ENCODE measurements around the gene RTN4IP1.
"Not testable (repeated sequence)": the region's sequence is repeated elsewhere in the genome, so short reads cannot be mapped to it uniquely, and the experiment has no call there.

The RTN4IP1 gene

DNA sequence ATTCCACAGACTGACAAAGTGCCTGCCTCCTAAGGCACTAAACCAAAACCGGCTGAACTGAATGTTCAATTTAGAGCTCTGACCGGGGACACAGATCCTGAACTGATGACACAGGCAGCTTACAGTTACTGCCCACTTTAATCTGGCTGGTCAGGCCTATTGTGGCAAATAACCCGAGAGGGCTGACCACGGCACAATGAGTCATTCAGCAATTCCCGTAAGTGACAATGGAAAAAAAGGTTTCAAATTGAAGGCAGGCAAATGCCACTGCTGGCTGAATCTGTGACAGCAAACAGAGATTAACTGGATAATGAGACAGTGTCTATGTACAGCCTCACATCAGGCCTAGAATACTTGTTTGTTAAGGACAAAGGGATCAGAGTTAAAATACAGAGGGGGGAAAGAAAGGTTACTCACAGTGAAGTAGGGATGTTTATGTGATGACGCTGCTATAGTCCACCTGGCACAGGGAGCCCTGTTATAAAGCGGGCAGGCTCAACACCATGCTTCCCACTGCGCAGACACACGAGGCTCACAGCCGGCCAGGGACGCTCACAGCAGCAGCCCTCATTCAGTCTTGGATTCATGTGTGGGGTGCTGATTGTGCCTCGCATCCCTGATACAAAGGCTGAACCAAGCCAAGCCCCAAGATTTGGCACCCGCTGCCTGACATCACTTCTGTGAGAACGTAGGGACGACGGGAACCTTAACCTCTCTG, 54.4 kb downstream of the RTN4IP1 start:
- peak; percentile 85 for DNase-seq

DNA sequence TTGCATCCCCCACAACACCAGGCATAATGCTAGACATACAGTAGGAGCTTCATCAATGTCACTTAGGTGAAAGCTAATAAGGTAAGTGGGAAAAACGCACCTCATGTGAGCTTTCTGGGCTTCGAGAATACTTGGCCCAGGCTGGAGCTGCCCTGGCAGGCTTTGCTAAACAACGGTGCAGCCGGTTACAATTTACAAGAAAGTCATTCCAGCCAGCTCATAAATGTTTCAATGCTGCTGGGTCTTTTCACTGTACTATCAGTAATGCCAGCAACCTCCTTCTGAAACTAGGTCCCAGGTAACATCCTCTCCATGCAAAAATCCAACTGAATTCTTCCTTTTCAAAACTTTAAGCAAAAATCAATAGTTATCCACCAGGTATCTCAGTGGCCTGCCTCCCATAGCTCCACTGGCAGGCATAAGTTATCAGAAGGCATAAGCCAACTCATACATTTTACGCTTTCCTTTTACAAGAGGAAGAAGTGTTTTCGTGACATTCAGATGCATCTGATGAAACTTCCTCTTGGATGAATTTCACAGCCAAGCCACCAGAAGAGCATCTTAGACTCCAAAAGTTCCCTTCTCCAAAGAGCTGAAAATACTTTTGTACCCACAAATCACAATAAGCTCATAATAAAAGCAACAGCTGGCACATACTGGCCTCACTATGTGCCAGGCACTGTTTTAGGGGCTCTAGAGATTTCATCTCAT, 56.3 kb downstream of the RTN4IP1 start:
- DNase-seq: no peak

DNA sequence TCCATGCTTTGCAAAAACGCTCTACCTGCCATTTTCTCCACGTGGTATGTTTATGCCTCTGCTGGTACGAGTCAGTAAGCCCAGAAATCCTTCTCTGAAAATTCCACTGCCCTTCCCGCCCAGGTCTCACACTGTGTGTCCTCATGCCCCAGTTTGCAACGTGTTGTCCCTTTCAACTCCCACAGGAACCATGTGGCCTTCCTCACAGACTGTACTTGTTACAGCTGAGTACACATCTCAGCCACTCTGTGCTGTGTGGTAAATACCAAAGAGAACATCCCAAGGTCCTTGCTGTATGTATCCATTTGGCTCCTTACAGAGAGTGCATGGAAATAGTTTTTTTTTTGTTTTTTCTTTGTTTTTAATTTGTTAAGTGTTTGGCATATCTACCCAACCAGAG, 56.9 kb downstream of the RTN4IP1 start:
- DNase-seq: no peak

DNA sequence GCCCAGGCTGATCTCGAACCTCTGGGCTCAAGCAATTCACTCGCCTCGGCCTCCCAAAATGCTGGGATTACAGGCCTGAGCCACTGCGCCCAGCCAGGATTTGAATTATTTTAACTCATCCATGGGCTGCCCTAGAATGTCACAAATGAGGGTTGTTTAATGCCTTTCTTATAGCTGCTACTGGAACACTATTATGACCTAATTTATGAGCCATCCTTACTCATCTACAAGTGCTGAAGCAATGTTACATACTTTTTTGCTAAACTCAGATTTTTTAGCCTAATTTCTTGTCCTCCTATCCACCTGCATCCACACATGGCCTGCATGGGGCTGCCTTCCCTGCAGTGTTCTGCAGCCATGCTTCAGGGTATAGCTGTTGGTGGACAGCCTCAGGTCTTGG, 59.9 kb downstream of the RTN4IP1 start:
- no peak for DNase-seq

DNA sequence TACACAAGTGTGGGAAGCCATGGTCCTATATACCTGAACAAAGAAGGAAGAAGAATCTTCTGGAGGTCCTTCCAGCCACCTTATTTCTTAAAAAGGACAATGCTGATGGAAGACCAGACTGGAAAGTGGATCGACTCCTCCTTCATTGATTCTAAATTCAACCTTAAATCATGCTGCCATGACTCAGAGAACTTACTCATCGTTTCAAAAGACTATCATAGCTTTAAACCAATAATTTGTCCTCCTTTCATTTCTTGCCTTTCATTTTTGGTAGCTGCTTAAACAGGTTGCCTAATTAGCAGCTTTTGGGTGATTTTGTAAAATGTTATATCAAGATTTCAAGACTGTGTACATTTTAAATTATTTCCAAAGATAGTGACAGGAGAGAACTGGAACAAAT, 60.8 kb downstream of the RTN4IP1 start:
- DNase-seq: no peak

DNA sequence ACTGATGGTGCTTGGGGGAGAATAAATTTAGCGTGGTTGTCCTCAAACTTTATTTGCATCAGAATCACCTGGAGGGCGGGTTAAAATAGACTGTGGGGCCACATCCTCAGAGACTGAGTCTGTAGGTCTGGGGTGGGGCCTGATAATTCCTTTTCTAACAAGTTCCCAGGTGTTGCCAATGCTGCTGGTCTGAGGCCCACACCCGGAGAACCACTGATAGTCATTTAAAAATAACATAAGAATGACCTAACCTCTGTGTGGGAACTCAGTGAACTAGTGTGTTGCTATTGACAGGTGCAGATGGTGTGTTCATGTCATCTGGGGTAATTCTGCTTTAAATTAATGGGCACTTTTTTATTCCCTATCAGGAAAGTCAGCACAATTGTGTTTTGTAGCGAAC, 64.8 kb downstream of the RTN4IP1 start:
- DNase-seq: no peak

DNA sequence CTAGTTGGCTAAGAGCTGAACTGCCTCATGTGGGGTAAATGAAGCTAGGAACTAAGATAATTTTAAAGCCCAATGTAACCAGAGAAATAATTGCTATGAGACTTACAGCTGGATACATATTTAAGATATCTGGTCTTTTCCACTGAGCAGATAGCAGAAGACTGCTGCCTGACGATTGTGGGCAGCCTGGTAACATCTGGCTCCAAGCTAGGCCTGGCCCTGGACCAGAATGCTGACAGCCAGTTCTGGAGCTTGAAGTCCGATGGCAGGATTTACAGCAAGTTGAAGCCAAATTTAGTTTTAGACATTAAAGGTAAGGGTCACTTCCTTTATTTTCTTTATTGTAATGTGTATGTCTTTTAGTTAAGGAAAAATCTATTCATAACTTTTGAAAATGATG, 65.7 kb downstream of the RTN4IP1 start:
- no peak for DNase-seq

DNA sequence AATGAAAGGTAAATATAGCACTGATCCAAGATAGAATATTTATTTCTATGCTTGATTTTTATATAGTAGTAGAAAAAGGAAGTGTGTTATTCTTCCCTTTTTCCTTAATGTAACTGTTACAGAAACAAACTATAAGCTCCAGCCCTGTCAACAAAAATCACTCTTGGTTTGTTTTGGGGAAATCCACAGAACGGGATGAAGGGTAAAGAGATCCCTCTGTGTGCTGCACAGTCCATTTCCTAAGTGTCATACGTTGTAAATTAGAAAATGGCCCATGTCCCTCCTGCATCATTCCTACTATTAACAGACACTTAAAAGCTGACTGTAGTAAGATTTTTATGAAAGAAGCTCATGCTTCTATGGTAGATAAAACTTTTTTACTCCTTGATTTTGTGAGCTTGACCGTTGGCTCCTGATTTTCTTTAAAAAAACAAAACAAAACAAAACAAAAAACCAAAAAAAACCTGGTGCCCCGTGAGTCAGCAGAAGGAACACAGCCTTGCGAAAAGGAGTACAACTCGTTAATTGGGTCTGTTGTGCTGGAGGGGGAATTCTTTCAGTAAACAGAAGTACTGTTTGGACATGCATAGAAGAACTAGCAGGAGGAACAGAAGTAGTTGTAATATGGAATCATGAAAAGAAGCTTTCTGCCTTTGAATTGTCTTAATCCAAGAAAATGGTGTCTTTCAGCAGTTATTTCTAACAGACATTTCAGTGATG, 67.5 kb downstream of the RTN4IP1 start:
- peak; percentile 16 for DNase-seq

DNA sequence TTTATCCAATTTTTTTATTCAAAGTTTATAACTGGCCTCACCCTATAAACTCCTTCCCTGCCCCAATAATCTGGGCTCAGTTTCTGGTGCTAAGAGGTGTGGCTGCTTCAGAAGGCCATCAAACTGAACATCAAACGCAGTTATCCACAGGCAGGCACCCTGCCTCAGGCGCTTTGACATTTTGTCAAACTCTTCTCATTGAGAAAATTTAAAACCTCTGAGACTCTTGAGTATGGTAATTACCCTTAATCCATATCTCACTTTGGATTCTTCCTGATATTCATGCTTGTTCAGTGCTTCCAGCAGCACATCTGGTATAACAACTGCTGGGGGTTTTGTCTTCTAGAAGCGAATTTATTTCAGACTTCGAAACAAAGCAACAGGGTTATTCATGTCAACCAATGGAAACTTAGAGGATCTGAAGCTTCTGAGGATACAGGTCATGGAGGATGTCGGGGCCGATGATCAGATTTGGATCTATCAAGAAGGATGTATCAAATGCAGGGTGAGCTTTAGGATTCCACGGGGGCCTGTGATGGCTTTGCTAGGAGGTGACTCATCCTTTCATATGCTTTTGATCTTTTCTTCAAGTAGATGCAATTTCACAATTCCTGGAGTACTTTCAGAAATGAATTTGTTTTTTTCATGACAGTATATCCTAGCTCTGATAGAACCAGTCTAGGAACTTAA, 68.2 kb downstream of the RTN4IP1 start:
- DNase-seq: no peak

DNA sequence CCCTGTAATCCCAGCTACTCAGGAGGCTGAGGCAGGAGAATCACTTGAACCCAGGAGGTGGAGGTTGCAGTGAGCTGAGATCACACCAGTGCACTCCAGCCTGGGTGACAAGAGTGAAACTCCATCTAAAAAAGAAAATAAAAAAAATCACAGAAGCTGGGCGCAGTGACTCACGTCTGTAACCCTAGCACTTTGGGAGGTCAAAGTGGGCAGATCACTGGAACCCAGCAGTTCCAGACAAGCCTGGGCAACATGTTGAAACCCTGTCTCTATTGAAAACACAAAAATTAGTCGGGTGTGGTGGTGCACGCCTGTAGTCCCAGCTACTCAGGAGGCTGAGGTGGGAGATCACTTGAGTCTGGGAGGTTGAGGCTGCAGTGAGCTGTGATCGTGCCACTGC, 69.6 kb downstream of the RTN4IP1 start:
- not testable (repeated sequence) for DNase-seq

DNA sequence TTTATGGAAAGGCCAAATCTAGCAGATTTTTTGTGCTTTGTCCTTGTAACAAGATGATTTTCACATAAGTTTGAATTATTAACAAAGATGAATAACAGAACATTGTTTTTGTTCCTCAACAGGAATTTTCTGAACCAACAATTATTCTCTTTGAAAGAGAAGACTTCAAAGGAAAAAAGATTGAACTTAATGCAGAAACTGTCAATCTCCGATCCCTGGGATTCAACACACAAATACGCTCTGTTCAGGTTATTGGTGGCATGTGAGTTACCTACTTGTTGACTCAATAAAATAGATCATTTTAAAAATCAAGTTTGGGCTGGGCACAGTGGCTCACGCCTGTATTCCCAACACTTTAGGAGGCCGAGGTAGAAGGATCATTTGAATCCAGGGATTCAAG, 70.9 kb downstream of the RTN4IP1 start:
- DNase-seq: no peak

DNA sequence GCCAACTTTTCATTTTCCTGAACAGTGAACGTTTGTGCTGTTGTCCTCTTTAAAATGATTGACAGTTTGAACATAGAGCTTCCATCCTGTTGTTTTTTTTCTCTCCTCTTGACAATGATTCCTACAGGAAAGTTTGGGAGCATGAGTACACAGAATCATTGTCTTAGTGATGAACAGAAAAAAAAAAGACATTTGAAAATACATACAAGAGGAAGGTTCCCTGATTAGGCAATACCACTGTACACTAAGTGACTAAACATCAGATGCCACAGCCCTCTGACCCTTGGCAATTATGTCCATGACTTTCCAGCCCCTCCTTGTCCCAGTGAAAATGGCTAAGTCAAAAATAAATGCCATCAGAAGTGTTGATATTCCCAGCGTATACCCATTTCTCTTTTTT, 71.5 kb downstream of the RTN4IP1 start:
- DNase-seq: no peak

DNA sequence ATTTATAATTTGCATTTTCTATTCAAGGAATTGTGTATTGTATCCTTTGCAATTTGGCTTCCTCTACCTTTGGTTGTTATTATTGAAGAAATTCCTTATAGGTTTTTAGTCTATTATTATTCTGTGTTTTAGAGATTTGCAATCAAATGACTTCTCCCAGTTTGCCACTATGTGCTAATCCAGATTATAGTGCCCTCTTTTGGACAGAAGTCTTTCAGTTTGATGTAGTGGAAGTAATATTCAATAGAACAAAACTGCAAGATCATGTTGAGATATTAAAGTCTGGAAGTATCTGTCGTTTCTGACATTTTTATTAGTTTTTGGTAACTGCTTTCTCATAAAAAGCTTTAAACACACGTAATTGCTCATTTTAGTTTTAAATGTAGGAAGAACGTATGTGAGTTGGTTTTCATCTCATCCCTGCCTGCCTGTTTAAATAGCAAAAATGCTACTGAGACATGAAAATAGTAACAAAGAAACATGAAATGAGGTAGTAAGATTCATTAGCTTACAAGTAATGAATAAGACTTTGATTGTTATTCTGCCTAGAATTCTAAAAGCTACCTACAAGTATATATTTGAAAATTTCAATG, 72.8 kb downstream of the RTN4IP1 start:
- DNase-seq: peak; percentile 73

DNA sequence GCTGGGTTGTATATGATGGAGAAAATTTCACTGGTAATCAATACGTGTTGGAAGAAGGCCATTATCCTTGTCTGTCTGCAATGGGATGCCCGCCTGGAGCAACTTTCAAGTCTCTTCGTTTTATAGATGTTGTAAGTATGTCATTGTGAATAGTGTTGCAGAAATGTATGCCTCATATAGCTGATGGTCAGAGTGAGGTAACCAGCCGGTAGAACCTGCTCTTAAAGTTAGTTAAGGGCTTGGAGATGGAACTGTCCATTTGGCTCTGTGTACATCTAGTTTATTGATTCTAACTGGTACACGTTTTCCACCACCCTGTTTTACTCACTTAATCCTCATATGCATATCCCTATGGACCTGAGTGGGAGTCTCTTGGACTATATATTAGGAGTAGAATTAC, 73.5 kb downstream of the RTN4IP1 start:
- DNase-seq: no peak

DNA sequence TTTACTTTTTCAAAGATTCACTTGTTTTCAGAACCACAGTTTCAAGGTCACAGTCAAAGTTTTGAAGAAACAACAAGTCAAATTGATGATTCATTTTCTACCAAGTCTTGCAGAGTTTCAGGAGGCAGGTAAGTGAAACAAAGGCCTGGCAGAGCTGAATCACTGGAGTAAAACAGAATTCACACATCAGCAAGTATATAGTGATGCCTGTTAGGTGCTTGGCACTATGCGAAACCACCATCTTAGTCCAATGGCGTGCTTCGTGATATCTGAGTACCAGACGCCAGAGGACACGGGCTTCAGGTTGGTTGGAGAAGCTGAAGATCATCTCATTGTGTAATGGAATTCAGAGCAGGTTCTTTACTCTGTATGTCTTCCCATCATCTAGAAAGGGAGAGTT, 75.9 kb downstream of the RTN4IP1 start:
- DNase-seq: no peak

DNA sequence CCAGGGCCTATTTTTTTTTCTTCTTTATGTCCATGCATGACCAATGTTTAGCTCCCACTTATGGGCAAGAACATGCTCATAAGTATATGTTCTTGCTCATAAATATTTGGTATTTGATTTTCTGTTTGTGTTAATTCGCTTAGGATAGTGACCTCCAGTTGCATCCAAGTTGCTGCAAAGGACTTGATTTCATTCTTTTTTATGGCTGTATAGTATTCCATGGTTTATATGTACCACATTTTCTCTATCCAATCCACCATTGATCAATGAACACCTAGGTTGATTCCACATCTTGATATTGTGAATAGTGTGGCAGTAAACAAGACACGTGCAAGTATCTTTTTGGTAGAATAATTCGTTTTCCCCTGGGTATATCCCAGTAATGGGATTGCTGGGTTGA, 78.1 kb downstream of the RTN4IP1 start:
- no peak for DNase-seq

DNA sequence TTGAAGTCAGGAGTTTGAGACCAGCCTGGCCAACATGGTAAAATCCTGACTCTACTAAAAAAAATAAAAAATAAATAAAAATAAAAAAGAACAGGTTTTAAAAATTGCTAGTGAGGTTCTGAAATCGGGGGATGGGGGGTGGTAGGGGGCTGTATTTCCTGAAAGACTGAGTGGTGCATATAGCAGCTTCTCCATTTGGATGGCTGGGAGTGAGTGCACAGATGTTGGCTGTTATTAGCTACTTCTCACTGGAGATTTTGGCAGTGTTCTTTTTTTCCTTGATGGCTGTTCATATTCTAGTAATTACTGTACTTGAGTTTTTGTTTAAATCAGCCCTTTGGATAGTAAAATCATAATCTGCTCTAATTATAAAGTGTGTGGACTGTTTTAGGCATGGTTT, 79.8 kb downstream of the RTN4IP1 start:
- DNase-seq: no peak

DNA sequence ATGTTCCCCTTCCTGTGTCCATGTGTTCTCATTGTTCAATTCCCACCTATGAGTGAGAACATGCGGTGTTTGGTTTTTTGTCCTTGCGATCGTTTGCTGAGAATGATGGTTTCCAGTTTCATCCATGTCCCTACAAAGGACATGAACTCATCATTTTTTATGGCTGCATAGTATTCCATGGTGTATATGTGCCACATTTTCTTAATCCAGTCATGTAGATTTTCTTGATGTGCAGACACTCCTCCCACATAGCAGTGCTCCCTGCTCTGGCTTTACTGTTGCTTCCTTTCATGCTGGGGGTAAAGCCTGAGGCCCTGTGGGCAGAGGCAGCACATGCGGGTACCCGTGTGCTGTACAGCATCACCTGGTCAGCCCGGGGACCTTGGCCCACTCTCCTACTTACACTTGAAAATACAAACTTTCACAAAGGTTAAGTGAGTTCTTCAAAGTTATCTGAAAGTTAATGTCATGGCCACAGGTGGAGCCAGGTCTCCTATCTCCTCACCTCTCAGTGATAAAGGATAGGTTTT, 80.3 kb downstream of the RTN4IP1 start:
- not testable (repeated sequence) for DNase-seq

DNA sequence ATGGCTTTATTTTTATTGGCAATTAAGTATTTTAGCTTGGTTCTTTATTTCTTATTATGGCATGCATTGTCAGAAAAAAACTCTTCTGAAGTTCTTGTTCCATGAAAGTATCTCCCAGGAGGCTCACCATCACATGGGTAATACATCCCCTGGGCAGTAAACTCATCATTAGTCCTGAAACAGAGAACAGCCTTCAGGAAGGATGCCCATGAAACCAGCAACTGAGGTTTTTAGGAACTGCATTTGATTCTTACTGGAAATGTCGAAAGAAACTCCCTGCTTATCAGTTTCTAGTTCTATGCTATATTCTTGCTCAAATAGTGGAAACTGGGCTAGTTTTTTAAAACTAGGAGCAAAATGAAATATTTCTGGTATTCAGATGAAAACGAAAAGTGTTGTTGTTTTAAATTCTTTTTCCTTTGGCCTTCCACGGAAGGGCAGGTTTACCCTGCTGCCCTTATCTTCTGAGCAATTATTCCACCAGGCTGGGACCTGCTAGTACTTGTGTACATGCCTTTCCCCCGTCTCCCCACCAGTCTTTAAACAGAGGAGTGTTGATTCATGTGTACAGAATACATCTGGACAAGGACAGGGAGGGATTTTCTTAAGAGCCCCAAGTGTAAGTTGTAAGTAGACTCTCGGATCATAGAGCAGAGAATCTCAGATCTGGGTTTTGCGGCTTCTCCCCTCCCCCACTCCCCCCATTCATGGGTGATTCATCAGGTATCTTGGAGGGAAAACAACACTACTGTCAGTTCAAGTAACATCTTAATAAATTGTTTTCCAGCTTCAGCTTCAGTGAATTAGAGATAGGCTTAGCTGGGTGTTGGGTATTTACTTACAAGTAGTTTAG, 81.5 kb downstream of the RTN4IP1 start:
- DNase-seq: no peak

DNA sequence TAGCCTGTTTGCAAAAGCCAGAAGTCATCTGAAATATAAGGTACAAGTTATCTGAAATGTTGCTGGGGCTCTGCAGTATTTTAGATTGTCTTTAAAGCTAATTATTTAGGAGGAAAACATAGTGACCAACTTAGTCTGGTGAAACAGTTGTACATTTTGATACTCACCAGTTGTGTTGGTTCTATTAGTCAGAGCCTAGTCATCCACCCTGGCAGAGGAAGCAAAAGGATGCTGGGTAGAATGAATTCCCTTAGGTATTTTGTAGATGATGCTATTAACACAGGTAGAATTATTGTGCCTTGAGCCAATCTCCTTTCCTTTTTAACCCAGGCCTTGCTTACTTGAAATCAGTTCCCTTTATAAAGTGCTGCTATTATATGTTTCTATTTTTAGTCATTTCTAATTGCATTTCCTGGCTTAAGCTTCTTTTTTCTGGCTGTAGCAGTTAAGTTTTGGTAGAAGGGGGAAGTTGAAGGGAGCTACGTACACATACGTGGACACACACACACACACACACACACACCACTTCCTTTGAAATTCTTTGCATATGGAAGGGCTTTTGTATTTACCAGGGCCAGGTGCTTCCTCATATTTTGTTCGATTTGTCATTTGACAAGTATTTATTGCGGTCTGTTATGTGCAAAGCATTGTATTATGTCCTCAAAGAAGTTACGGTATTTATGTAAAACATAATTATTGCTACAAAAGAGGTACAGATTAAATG, 82.4 kb downstream of the RTN4IP1 start:
- DNase-seq: no peak

DNA sequence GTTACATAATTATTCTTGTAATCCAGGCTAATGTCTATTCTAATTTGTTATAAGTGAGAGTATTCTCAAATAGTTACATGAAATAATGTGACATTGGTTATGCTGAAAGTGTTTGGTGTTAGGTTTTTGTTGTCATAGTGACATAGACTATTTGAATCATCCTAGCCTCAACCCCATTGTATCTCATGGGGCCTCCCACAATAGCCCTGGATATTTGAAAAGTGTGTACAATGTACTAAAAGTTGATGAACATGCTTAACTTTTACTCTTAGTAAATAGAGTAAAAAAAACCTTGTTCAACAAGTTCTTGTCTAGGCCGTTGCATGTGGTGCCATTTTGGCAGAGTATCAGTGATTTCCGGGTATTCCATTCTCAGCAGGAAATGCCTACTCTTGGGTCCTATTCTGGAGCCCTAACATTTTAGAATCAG, 83.0 kb downstream of the RTN4IP1 start:
- DNase-seq: no peak
